NCI-H1092 treated with DMSO at 0.1 percent for 48 hours (cell line): ENCODE results near the gene GSTM5.
A peak's percentile ranks its signal among the peaks of the same experiment; 100 is the strongest.
"Not testable (repeated sequence)": the region's sequence is repeated elsewhere in the genome, so short reads cannot be mapped to it uniquely, and the experiment has no call there.

Experiments used
- DNase-seq: peaks from one replicate; lab custom pipeline; 2025; lab: John Stamatoyannopoulos, UW

GSTM5 gene

DNA sequence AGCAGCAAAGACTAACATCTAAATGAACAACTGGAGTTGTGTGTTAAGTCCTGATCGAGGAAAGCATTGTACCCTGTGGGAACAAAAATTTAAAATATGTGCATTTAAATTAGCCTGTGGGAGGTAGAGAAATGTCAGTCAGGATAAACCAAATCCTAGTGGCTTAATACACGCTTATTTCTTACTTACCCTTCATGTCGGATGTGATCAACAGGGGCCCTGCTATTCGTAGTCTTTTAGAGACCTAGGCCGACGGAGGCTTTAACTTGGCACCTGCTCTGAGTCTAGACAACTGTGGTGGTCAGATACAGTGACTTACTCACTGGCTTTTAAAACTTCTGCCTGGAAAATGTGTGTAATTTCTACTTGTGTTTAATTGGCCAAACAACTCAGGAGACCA, 18.6 kb downstream of the GSTM5 start:
- no peak for DNase-seq

DNA sequence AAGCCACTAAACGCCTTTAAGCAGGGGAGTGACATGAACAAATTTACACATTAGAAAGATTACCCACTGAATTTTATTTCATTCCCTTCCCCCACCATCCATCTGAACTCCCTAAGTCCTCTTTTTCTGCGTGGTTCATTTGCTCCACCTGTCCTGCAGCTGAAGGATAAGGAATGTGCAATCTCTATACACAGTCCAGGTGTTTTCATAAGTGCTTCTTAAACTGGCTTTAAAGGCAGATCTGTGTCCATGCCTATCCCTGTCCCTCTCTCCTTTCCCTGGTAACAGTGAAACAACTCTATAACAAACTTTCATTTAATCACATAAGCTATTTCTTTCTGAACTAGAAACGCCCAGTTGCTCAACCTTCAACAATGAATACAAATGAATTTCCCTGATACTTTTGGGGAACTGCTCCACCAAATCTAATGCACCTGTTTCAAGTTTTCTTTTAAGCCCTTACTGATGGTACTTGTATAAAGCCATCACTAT, 20.4 kb downstream of the GSTM5 start:
- DNase-seq, result no peak

DNA sequence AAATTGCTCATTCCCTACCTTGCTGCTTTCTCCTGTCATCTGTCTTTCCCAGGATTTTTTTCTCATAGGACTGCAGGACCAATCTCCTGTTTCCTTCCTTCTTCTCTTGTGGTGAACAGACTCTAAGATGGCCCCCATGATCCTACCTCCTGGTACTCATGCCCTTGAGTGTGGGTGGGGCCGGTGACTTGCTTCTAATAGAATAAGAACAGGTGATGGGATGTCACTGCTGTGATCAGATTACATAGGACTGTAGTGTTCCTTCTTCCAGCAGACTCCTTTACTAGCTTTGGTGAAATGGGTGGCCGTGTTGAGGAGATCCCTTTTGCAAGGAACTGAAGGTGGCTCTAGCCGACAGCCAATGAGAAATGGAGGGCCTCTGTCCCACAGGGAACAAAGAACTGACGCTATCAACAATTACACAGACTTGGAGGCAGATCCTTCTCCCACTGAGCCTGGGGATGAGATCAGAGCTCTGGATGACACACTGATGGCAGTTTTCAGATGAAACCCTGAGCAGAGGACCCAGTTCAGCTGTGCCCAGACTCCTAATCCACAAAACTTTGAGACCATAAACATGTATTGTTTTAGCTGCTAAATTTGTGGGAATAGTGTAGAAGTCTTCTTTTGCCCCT, 21.3 kb downstream of the GSTM5 start:
- DNase-seq, result no peak

DNA sequence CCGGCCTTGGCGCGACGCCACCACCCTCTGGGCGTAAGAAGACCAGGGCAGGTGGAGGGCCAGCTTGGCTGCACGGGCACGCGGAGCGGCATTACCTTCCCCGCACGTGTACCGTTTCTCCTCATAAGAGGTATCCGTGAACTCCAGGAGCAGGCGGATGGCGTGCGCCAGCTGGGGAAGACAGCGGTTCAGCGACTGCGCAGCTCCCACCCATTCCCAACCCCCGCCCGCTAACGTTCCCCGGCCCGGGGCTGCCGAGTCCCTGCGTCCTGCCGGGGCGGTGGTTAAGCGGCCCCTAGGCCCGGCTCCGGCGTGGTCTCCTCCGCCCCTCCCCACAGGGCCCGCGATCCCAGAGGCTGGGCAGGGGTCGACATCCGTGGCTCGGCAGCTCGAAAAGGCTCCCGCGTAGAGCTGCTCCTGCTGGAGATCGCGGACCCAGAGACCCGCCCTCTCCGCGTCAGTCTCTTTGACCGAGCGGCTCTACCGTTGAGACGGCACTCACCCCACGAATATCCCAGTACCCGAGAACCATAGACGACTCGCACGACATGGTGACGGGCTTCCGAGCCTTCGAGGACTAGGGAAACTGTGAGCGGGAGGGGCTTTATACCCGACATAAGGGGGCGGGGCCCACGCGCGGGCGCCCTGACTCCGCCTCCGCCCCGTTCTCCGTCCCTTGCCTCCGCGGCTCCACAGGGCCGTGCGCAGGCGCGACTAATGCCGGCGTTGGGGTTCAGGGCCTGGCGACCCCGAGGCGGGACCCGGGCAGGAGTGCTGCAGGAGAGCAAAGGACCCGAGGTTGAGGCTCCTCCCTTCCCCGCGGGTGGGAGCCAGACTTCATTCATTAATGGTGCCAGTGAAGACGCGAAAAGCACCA, 27.9 kb downstream of the GSTM5 start:
- DNase-seq, result peak; percentile 81

DNA sequence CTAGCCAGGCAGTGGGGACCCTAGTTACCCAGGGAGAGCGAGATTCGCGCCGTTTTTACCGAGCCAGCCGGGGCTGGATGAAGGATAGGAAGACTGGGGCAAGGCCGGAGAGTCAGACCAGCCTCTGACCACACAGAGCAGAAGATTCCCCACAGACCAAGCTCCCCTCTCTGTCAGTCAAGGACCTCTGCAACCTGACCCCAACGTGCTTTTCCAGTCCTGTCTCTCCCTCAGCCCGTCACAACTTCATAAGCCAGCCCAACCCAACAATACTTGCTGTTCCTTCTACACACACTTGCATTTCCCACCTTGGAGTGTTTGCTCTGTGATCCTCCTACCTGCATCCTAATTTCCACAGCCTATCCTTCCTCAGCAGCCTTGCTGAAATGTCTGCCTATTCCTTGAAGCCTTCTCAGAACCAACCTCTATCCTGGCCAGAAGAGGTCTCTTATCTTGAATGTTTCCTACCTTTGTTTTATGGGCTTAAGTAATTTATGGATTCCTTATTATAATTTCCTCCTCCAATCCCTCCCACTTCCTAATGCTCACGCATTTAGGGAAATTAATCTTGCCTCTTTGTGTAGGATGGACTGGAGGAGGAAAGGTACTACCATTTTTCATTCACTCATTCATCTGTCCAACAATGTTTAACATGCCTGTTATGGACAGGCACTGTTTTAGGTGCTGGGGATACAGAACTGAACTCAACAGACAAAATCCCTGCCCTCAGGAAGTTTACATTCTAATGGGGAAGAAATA, 28.7 kb downstream of the GSTM5 start, which contains the start of gene GSTM3:
Gene GSTM3 (minus strand): TSS at position 424 of the 759 bp plus-strand sequence. CDS start 751 bp downstream, outside the sequence.
- peak; percentile 65 for DNase-seq

DNA sequence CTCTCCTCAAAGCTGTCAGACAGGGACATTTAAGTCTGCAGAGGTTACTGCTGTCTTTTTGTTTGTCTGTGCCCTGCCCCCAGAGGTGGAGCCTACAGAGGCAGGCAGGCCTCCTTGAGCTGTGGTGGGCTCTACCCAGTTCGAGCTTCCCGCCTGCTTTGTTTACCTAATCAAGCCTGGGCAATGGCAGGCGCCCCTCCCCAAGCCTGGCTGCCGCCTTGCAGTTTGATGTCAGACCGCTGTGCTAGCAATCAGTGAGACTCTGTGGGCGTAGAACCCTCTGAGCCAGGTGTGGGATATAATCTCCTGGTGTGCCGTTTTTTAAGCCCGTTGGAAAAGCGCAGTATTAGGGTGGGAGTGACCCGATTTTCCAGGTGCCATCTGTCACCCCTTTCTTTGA, 36.3 kb downstream of the GSTM5 start:
- not testable (repeated sequence) for DNase-seq

DNA sequence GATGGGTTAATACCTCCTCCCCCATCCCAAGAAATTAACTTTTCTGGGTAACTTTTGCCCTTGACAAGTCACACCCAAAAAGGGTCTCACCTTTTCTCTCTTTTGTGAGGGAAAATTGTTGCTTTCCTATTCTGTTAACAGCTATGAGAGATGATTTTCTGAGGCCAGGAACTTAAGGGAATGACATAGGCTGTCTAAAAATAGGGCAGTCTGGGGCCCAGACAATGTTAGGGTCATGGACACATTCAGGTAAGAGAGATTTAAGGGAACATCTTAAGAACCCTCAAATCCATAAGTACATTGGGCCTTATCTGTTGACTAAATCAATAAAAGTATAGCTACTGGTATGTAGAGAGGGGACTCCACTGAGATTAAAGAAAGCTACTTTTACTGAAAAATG, 37.2 kb downstream of the GSTM5 start:
- no peak for DNase-seq

DNA sequence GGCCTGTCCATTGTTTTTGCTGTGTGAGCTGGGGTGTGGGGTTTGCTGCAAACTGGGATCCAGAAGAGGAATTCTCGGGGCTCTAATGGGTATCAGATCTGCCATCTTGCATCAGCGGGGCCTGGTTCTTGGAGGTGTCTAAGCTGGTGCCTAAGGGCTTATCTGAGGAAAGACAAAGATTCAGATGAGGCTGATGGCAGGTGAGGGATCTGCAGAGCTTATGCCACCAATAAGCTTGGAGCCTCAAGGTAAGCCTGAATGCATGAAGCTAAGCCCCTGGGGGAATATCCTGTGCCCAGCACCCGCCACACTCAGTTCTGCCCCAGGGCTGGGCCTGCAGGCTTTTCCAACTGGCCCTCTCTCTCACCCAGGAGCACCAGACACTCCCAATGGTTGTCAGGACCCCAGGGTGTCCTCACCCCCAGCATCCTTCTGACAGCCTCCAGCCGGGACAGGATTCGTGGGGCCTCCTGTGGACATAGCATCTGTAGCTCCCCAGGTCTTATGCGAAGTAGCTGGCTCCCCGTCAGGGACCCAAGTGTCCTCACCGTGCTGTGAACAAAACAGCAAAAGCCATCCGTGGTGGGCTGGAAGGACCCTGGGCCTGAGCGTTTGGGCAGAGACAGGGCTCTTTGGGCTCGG, 38.3 kb downstream of the GSTM5 start:
- no peak for DNase-seq

DNA sequence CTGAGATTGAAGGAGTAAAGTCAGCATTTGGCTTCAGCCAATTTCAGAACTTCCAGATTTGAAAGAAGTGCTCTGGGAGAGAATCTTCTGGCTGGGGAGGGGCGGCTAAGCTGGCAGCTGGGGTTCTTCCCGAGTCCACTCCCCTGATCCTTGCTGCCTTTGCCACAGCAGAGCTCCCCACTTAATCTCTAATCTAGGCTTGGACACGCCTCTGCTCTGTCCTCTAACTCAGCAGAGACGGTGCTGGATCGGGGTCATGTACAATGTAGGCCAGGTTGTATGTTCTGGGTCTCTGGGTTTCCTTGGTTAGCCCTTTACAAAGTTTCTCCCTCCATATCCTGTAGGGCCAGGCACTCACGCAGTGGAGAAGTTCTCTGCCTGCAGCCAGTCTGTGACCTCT, 38.9 kb downstream of the GSTM5 start:
- DNase-seq, result no peak

DNA sequence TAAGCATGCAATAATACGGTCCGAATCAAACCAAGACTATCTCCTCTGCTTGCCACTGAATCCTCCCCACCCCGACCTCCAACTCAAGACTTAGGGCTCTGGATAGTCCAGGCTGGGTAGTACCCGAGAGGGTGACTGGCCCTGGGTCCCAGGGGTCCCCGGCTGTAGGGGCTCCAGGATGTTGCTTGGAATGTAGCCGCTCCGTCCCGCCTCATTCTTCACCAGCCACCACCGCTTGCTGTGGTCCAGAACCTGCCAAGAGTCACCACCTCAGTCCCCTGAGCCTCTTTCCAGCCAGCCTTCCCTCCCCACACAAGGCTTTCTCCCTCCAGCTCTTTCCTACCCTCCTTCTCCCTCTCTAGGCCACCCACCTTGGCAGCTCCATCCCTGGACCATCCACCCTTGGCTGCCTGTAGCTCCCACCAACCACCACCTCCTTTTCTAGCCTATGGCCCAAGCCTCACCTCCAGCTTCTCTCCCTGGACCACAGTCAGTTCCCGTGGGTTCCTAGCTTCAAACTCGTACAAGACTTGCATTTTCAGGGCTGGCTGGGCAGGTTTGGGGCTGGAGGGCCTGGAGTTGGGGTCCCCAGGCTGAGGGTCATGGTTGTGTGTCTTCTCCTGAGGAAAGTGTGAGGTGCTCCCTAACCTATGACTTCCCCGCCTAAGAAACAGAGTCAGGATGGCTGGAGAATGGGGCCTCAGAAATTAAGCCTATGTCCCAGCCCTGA, 39.6 kb downstream of the GSTM5 start:
- DNase-seq, result no peak

DNA sequence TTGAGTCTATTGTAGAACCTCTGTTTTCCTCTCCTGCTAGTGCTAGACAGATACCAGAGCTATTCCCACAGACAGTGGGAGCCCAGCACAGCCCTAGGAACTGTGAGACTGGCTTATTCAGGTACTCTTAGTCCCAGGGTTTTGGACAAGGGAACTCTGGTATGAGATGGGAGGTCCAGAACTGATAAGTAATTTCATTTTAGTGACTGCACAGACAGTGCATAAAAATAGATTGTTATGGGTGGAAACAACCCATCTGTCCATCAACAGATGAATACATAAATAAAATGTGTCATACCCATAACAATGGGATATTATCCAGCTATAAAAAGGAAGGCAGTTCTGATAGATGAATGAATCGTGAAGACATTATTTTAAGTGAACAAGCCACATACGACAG, 42.7 kb downstream of the GSTM5 start:
- DNase-seq, result no peak

DNA sequence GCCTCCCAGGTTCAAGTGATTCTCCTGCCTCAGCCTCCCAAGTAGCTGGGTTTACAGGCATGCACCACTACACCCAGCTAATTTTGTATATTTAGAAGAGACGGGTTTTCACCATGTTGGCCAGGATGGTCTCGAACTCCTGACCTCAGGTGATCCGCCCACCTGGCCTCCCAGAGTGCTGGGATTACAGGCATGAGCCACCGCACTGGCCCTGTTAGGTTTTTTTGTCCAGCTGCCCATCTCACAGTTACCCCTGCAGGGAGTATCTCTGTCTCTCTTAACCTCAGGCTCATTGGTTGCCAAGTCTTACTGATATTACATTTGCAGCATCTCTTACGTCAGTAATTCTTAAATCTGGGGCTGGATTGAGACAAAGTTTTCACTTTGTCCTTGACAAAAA, 44.3 kb downstream of the GSTM5 start:
- not testable (repeated sequence) for DNase-seq

DNA sequence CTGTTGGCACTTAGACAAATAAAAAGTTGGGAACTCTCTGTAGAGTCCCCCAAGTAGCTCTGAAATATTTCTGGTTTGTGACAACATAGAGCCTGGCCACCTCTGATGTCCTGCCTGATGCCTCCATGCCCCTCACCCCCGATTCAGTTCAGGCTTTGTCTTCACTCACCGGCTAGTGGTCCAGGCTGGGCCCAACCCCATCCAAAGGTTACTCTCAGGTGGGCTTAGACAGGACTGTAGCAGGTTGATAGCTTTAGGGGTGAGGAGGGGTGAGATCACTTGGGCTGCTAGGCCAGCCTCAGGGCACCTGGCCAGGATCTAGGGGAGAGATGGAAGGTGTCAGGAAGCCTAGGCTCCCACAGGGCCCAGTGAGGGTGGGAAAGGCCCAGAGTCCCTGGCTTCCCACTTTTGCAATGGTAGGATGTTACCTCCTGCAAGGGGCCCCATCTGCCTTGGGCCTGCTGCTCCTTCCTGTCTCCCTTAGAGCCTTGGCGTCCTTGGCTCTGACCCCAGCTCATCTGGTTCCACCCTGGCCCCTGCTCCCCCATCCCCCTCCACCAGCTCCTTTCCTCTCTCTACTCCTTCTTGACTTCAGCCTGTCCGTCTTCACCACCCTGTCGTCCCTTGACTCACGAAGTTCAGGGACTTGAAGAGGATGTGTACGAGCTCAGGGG, 44.9 kb downstream of the GSTM5 start:
- DNase-seq, result no peak

DNA sequence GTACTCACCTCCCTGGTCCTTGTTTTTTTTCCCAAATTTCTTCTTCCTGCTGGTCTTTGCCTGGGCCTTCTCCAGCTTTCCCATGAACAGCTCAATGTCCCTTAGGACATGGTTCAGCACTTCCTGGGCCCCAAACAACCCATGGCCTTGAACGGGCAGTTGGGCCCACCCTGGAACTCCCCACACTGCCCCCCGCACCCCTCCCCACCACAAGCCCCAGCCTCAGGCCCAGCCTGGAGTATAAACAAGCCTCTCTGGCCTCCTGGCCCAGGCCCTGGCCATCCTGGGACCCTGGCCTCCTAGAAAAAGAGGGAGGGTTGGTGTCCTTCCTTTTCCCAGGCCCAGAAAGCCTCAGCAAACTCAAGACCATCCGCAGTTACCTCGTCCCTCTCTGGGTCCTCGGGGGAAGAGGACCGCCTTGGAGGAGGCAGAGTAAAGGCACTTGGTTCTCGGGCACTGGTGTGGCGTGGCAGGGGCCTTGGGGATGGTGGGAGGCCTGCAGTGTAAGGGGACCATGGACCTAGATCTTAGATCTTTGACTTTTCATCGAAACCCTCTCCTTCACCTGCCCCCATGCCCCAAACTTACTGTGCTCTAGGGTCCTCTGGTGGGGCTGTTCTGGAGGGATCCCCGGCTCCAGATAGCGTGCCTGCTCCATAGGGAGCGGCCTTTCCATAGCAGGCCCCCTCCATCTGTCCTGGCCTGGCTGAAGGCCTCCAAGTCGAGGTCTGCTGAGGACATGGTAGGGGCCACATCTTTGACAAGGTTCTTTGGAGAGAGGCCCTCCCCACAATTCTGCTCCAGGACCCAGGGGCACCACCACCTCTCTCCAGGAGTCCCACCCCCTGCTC, 46.1 kb downstream of the GSTM5 start:
- DNase-seq, result no peak

DNA sequence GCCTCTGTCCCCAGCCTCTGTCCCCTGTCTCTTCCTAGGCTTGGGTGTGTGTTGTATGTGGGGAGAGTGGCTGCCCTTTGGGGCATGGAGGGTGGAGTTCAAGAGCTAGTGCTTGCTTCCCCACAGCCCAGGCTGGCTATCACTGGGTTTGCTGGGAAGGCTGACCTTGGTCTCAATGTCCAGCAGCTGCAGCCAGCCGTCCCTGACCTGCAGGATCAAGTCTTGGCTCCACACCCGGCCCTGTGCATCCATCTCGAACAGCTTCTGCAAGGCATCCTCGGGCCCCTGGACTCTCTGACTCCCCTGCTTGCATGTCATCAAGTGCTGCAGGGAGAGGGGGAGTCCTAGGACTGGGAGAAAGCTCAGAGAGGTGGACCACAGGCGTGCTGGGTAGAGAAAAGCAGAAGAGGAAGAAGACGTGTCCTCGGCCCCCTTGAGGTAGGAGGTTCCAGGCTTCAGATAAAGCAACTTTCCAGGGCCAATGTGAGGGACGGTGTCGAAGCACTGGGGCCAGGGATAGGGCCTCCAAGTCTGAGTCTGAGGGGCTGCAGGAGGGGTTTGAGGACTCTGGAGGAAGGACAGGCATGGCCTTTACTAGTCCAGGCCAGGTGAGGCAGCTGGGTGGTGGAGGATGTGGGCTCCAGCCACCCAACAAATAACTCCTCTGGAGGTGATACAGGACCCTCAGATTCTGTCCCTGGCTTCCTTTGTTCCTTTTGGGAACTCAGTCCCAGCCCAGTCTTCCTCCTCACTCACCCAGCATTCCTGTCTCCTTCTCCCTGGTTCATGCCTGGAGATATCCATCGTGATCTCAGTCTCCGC, 47.7 kb downstream of the GSTM5 start:
- no peak for DNase-seq

DNA sequence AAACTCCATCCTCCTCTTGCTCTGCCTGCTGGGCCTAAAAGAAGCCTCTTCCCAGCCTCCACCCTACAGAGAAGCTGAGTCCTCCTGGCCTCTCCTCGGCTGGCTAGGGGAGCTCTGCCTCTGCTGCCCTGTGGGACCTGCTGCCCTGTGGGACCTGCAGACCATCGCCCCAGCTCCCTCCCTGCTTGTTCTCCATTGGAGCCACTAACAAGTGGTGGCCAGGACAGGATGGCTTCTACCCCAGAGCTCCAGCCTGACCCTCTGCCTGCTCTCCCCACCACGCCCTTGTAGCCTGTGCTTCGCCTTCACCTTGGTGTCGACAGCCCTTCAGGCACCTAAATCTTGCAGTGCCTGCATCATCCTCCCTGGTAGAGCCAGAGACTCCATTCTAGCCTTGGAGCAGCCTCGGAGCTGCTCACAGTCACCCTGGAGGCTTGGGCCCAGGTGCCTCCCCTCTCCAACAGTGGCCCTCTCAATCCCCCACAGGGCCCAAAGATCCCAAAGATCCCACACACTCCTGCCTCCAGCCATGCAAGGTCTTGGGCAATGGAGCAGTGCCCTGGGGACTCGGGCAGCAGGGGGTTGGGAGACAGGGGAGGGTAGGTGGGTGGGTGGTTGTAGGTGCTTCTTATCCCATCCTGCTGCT, 48.7 kb downstream of the GSTM5 start:
- DNase-seq, result no peak

DNA sequence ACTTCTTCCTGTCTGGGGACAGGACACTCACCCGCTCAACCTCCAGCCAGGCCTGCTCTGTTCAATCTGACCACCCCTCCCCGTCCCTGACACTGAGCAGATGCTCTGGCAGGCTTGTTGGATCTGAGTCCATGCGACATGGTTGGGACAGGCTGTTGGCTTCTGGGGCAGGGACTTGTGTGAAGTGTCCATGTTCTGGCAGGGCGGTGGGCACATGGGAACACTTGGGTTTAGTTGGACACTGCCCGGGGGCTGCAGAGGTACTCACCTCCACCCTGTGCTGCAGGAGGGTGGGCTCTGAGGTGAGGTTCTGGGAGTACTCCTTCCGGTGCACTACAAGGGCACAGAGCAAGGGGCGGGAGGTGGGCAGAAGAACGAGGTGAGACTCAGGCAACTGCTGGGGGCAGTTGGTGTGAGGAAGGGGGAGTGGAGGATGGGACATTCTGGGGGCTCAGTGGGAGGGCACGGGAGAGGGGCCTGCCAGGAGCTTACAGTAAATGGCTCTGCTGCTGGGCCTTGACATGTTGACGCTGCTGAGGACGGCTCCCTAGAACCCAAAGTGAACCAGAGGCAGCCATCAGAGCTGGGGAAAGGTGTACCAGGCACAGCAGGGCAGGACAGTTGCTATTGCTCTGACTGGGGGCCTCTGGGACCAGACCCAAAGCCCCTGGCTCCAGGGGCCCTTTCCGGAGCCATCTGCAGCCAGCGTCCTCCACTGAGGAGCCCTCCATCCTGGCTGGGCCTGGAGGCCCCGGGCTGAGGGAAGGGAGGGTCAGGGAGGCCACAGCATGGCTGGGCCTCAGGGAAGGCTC, 49.4 kb downstream of the GSTM5 start:
- no peak for DNase-seq
